G401.6 (cell line): ENCODE measurements around the gene PDP2.
A peak's percentile ranks its signal among the peaks of the same experiment; 100 is the strongest.
"Not testable (repeated sequence)": the region's sequence is repeated elsewhere in the genome, so short reads cannot be mapped to it uniquely, and the experiment has no call there.

Experiments used
- FAIRE-seq: peaks from 2 replicates; lab custom pipeline; 2012; peaks lifted over from hg19 to GRCh38; lab: Jason Lieb, UNC

The PDP2 gene

GRCh38 chr16:66856184-66856730 is 24.1 kb upstream of the PDP2 start:
- no peak for FAIRE-seq

GRCh38 chr16:66856801-66857200 is 23.5 kb upstream of the PDP2 start:
- no peak for FAIRE-seq

GRCh38 chr16:66857437-66857836 is 22.9 kb upstream of the PDP2 start:
- FAIRE-seq = no peak

- FAIRE-seq = no peak
These were observed 21.4 kb upstream of the PDP2 start for GRCh38 chr16:66858740-66859396.

GRCh38 chr16:66859397-66860068 is 20.8 kb upstream of the PDP2 start:
- no peak for FAIRE-seq

- FAIRE-seq = no peak
These were observed 18.2 kb upstream of the PDP2 start for GRCh38 chr16:66862023-66862520.

GRCh38 chr16:66863707-66864106 is 16.6 kb upstream of the PDP2 start:
- FAIRE-seq = no peak

GRCh38 chr16:66869424-66869823 is 10.9 kb upstream of the PDP2 start:
- FAIRE-seq = no peak

- FAIRE-seq = not testable (repeated sequence)
These were observed 9.0 kb upstream of the PDP2 start for GRCh38 chr16:66871363-66871762.

- FAIRE-seq = no peak
These were observed 8.5 kb upstream of the PDP2 start for GRCh38 chr16:66871840-66872239.

- no peak for FAIRE-seq
These were observed 7.8 kb upstream of the PDP2 start for GRCh38 chr16:66872559-66872942.

- peak; percentile 94 for FAIRE-seq
These were observed 7.2 kb upstream of the PDP2 start for GRCh38 chr16:66872943-66873684.

GRCh38 chr16:66873685-66874055 is 6.6 kb upstream of the PDP2 start:
- no peak for FAIRE-seq

- FAIRE-seq = no peak
These were observed 6.1 kb upstream of the PDP2 start for GRCh38 chr16:66874079-66874775.

GRCh38 chr16:66878067-66878466 is 2.2 kb upstream of the PDP2 start:
- FAIRE-seq = no peak

- no peak for FAIRE-seq
These were observed 701 bp downstream of the PDP2 start for GRCh38 chr16:66881014-66881417.

- FAIRE-seq = no peak
These were observed 1.2 kb downstream of the PDP2 start for GRCh38 chr16:66881560-66881959.

- no peak for FAIRE-seq
These were observed 1.7 kb downstream of the PDP2 start for GRCh38 chr16:66881964-66882508.

GRCh38 chr16:66882702-66883101 is 2.4 kb downstream of the PDP2 start:
- no peak for FAIRE-seq

- FAIRE-seq = no peak
These were observed 5.2 kb downstream of the PDP2 start for GRCh38 chr16:66885491-66885890.

- no peak for FAIRE-seq
These were observed 6.0 kb downstream of the PDP2 start for GRCh38 chr16:66886321-66886720.

- FAIRE-seq = no peak
These were observed 6.6 kb downstream of the PDP2 start for GRCh38 chr16:66886914-66887313.
